GM12874 (cell line): ENCODE measurements around the gene SCOC.

Experiments used
- TF ChIP-seq, protein P1 (sequence below): IDR thresholded peaks from 2 replicates; pipeline ENCODE4 v1.5.1; 2011; ENCODE audit warnings: low read depth, mild to moderate bottlenecking, control low read depth, low read length, moderate library complexity; ENCODE audit not compliant: insufficient read depth

Gene SCOC

DNA sequence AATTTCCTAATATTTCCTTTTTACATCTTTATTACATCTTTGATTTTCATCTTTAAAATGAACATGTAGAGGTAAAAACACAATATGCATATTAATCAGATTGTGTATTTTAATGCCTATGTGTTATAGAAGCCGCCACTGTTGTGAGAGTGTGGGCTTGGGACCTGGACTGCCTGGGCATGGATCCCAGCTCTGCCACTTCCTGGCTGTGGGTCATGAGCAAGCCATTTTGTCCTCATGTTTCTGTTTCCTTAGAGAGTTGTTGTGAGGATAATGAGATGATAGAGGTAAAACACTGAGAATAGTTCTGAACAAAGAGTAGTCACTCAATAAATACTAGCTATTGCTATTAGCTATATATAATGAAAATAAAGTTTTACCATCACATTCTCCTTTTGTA lies 38.4 kb upstream of the SCOC start:
- TF ChIP-seq, protein P1, sequence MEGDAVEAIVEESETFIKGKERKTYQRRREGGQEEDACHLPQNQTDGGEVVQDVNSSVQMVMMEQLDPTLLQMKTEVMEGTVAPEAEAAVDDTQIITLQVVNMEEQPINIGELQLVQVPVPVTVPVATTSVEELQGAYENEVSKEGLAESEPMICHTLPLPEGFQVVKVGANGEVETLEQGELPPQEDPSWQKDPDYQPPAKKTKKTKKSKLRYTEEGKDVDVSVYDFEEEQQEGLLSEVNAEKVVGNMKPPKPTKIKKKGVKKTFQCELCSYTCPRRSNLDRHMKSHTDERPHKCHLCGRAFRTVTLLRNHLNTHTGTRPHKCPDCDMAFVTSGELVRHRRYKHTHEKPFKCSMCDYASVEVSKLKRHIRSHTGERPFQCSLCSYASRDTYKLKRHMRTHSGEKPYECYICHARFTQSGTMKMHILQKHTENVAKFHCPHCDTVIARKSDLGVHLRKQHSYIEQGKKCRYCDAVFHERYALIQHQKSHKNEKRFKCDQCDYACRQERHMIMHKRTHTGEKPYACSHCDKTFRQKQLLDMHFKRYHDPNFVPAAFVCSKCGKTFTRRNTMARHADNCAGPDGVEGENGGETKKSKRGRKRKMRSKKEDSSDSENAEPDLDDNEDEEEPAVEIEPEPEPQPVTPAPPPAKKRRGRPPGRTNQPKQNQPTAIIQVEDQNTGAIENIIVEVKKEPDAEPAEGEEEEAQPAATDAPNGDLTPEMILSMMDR = no peak

DNA sequence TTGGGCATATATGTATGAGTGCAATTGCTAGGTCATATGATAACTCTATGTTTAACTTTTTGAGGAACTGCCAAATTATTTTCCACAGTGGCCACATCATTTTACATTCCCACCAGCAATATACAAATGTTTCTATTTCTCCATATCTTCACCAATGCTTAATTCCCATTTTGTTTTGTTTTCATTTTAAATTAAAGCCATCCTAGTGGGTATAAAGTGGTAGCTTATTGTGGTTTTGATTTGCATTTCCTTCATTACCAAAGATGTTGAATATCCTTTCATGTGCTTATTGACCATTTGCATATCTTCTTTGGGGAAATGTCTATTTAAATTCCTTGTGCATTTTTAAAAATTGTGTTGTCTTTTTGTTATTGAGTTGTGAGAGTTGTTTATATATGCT lies 36.7 kb upstream of the SCOC start:
- TF ChIP-seq, protein P1 = no peak

DNA sequence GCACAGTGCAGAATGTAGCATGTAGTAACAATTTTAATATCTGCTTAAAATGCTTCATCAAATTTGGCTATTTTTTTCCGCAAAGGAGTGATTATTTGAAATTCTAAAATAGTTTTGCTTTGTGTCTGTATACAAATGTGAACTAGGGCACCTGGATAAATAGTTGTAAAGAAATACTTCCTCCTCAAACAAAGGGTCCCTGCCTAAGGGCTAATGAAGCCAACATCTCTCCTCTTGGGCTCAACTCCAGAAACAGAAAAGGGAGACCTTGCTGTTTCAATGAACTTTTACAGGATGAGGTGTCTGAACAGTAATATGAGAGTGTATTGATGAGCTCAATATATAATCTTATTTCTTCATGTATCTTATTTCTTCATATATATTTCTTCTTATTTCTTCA lies 30.8 kb upstream of the SCOC start:
- TF ChIP-seq, protein P1 = no peak

DNA sequence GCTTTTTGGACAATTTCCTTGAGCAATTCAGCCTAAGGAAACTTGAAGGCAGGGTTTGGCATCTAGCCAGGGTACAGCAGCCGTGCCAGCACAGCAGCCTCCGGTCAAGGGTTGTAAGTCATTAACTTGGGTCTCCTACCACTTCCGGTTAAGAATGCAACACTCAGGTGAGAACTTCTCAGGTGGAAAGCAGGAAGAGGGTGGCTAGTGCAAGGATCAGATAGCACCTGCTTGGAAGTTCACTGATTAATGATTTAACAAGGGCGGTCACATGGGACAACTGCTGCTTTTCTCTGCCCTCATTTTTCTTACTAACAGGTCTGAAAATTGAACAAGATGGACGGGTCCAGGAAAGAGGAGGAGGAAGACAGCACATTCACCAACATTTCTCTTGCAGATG lies 30.1 kb upstream of the SCOC start:
- TF ChIP-seq, protein P1 = no peak

DNA sequence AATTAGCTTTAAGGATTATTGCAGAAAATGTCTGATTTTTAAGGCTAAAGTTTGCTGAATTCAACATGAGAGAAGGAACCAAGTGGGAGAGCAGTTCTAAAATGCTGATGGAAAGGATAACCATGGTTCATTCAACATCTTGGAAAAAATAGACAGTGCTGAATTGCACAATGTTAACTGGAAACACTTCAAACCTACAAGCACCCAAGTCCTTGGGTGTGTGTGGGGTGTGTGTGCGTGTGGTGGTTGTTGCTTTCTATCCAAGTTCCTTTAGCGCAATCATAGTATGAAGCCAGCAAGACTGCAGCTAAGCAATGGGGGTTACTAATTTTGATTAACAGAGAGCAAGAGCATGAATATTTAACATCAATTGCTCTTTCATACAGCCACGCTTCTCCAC lies 29.3 kb upstream of the SCOC start:
- TF ChIP-seq, protein P1 = no peak

DNA sequence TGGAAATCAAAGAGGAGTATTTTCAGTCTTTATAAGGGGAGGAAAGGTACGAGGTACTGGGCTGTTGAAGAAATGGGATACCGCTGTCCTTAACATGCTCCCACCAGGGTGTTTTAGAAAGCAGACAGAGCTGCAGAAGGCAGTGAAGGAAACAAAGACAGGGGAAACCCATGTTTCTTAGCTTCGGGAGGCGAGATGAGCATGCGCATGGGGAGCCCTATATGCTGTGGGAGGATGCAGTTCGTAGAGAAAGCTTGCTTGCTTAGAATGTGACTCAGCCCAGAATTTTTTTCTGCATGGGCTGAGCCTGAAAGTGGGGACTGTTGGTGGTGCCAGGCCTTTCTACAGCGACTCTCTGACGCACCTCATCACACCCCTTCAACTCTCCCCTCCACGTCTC lies 28.8 kb upstream of the SCOC start:
- TF ChIP-seq, protein P1 = no peak

DNA sequence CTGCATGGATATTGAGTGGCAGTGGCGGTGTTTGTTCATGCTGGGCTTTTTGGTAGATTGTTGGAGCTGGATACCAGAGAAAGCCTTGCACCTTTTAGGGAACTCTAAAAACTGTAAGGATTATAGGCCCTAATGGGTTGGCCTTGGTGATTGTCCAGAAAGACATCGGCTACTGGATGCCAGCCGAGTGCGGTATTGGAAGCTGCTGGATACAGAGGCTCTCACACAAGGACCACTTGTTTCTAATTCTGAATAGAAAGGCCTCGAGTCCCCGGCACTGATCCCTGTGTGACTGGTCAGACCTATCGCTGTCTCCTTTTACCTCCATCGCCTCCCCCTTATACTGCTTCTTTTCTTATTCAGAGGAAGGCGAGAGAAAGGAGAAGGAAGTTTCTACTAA lies 27.3 kb upstream of the SCOC start:
- TF ChIP-seq, protein P1 = no peak

DNA sequence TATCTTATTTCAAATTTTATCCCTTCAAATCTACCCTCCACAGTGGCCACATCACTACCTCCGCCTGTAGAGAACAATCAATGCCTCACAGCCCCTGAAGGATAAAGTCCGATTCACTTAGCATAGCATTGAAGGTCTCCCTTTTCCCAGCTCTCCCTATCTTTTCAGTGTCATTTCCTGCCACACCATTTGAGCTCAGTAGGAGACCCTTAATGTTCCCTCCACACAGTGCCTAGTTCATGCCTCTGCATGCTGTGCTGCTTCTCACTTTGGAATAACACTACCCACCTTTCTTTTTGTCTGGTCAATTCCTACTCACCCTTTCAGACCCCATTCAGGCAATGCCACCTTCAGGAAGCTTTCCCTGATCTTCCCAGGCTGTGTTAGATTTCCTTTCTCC lies 23.6 kb upstream of the SCOC start:
- TF ChIP-seq, protein P1 = no peak
